ENCODE results near the gene EPM2AIP1.
A peak's percentile ranks its signal among the peaks of the same experiment; 100 is the strongest.
"Not testable (repeated sequence)": the region's sequence is repeated elsewhere in the genome, so short reads cannot be mapped to it uniquely, and the experiment has no call there.

EPM2AIP1 gene

GRCh38 chr3:36991923-36992805, 767 bp downstream of the EPM2AIP1 start:
- no peak for DNase-seq

GRCh38 chr3:36991147-36991546, 1.8 kb downstream of the EPM2AIP1 start:
- DNase-seq = no peak

GRCh38 chr3:36989568-36989967, 3.4 kb downstream of the EPM2AIP1 start:
- no peak for DNase-seq

GRCh38 chr3:36989005-36989404, 3.9 kb downstream of the EPM2AIP1 start:
- no peak for DNase-seq

- DNase-seq = no peak
Measured at GRCh38 chr3:36988356-36988755, 4.6 kb downstream of the EPM2AIP1 start.

GRCh38 chr3:36981006-36981405, 11.9 kb downstream of the EPM2AIP1 start:
- no peak for DNase-seq

- DNase-seq = no peak
Measured at GRCh38 chr3:36973139-36973538, 19.8 kb downstream of the EPM2AIP1 start.

- DNase-seq = no peak
Measured at GRCh38 chr3:36972163-36972562, 20.8 kb downstream of the EPM2AIP1 start.

- peak; percentile 43 for DNase-seq
Measured at GRCh38 chr3:36969540-36970432, 23.1 kb downstream of the EPM2AIP1 start.

GRCh38 chr3:36969085-36969484, 23.8 kb downstream of the EPM2AIP1 start:
- no peak for DNase-seq

GRCh38 chr3:36965440-36965839, 27.5 kb downstream of the EPM2AIP1 start:
- DNase-seq = no peak

GRCh38 chr3:36964817-36965216, 28.1 kb downstream of the EPM2AIP1 start:
- DNase-seq = no peak

GRCh38 chr3:36964331-36964730, 28.6 kb downstream of the EPM2AIP1 start:
- no peak for DNase-seq

GRCh38 chr3:36963008-36963407, 29.9 kb downstream of the EPM2AIP1 start:
- DNase-seq = not testable (repeated sequence)

- no peak for DNase-seq
Measured at GRCh38 chr3:36960502-36960901, 32.4 kb downstream of the EPM2AIP1 start.

GRCh38 chr3:36959821-36960220, 33.1 kb downstream of the EPM2AIP1 start:
- DNase-seq = peak; percentile 3

GRCh38 chr3:36957862-36958686, 34.9 kb downstream of the EPM2AIP1 start:
- no peak for DNase-seq

GRCh38 chr3:36957063-36957462, 35.9 kb downstream of the EPM2AIP1 start:
- DNase-seq = no peak

GRCh38 chr3:36956155-36956554, 36.8 kb downstream of the EPM2AIP1 start:
- no peak for DNase-seq

GRCh38 chr3:36954452-36955134, 38.3 kb downstream of the EPM2AIP1 start:
- no peak for DNase-seq

- DNase-seq = not testable (repeated sequence)
Measured at GRCh38 chr3:36947814-36948213, 45.1 kb downstream of the EPM2AIP1 start.

- no peak for DNase-seq
Measured at GRCh38 chr3:36945333-36945980, 47.5 kb downstream of the EPM2AIP1 start.
